Adrenal gland (tissue), 12 donors: ENCODE measurements around the gene MAGED2. TPM values are rescaled to one million over a fixed set of nuclear protein-coding genes. Genes with fewer than 3 reads are reported as not detected.
"Not testable (repeated sequence)": the region's sequence is repeated elsewhere in the genome, so short reads cannot be mapped to it uniquely, and the experiment has no call there.

Experiments used
- DNase-seq, 7 donors: peaks; one replicate each; pipeline ENCODE4 v3.0.0-alpha.2; 2019 to 2020
- H3K27ac ChIP-seq, 5 donors: fragments of 200-600 bp; sonication (generic) in 4 of 5; 1 replicate in 3 of 5; 2 replicates in 2 of 5; pipeline versions ENCODE4 v1.5.1 to v1.8.0; 2016 to 2020; ENCODE audit warnings: mild to moderate bottlenecking in 1 of 5
- H3K27me3 ChIP-seq: fragments of 200-600 bp; 2 replicates; pipeline ENCODE4 v1.8.0; 2021
- H3K36me3 ChIP-seq, 2 donors: fragments of 200-600 bp; replicated peaks in 1 of 2; 1 replicate in 1 of 2; 2 replicates in 1 of 2; pipeline versions ENCODE4 v1.5.1 to v1.8.0; 2018 to 2022
- H3K4me1 ChIP-seq, 2 donors: fragments of 200-600 bp; replicated peaks in 1 of 2; 1 replicate in 1 of 2; 2 replicates in 1 of 2; pipeline versions ENCODE4 v1.5.1 to v1.8.0; 2018 to 2021
- H3K4me3 ChIP-seq, 4 donors: fragments of 200-600 bp; sonication (generic) in 3 of 4; one replicate each; pipeline ENCODE4 v1.5.1; 2016 to 2018
- H3K9me3 ChIP-seq, 3 donors: fragments of 200-600 bp; sonication (generic) in 1 of 3; replicated peaks in 1 of 3; 1 replicate in 2 of 3; 2 replicates in 1 of 3; pipeline versions ENCODE4 v1.5.1 to v1.8.0; 2016 to 2021
- POLR2A ChIP-seq, 2 donors: fragments of 450-650 bp; IDR thresholded peaks; one replicate each; pipeline ENCODE4 v1.6.1; 2017; ENCODE audit warnings: antibody characterized with exemption in 2 of 2, mild to moderate bottlenecking in 2 of 2, moderate library complexity in 1 of 2
- WGBS, 4 donors: extraction: QIAGEN DNeasy Blood & Tissue Kit in 2 of 4; methylation state at CpG; one replicate each; pipeline versions ENCODE4 v1.1.5 to v1.1.7; 2013 to 2017; 5-methylcytosine and 5-hydroxymethylcytosine counted together
- intact Hi-C, 2 donors: fragments of 100-400 bp; cut with DNase I; formaldehyde crosslinking; loops; one replicate each; pipeline versions ENCODE4 v1.14.1 to v1.15.0; 2022 to 2023
- polyA plus RNA-seq, 3 donors: library from polyadenylated mRNA; stranded (reverse); fragments of 200-250 nt in 2 of 3; fragments of 350-450 nt in 1 of 3; fragmentation: Illumina TruSeq in 1 of 3; extraction: RNeasy Lipid Tissue Mini Kit (QIAGEN cat#74804) in 1 of 3; gene quantifications; one replicate each; pipeline ENCODE4 v1.2.3, GENCODE V29; 2013 to 2014
- total RNA-seq, 9 donors: library from RNA; depleted of rRNA in 4 of 9; stranded (reverse); fragments of >200 nt in 4 of 9; fragments of 120-200 nt in 1 of 9; fragmentation: NEBNext Ultra II Directional in 1 of 9; extraction: Animal tissue kit (Norgen Biotek cat#: 25700) in 1 of 9; gene quantifications; one replicate each; pipeline versions ENCODE4 v1.1.0 to v1.2.4, GENCODE V29; 2013 to 2023
- TF ChIP-seq, protein P1 (sequence below), 6 experiments: fragments of 450-650 bp in 4 of 6; fragments of 200-600 bp in 2 of 6; sonication (generic) in 1 of 6; IDR thresholded peaks; 1 replicate in 5 of 6; 2 replicates in 1 of 6; pipeline versions ENCODE4 v1.5.1 to v1.8.0; 2016 to 2021; ENCODE audit warnings: antibody characterized with exemption in 6 of 6, mild to moderate bottlenecking in 2 of 6, moderate library complexity in 1 of 6
- donor health status: healthy with polysubstance abuse.
- donor health status: Bipolar disorder and iron deficiency.
- donor health status: DM: yes; HTN: yes; CAD: no.
- donor health status: DM: no; HTN: no; CAD: no.
- donor health status: DM: no; HTN: no; CAD: no.
- donor health status: DM: yes; HTN: yes; CAD: no.

MAGED2 gene
- total and polyA plus RNA-seq, 12 donors: 121 to 539 (median 197) TPM

DNA sequence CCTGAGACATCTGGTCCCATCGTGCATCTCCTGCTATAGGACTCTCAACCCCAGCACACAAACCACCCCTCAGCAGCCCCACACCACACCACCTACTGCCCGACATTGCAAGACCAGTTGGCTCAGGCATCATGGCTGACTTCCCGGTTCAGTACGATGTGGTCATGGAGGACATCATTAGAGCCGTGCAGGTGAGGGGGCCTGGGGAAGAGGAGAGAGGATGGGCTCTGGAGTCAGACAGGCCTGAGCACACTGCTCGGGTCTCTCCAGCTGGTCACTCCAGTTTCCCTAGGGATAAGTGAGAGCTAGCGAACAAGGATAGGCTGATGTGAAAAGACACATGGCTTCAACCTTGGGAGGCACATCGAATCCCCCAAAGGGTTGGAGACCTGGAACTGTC is 17.2 kb downstream of the MAGED2 start:
- Histone ChIP-seq H3K4me1 (no peaks in the 10 kb centered on the region), H3K27me3 (no peaks in the 10 kb centered on the region), H3K27ac (no peak overlapping the region), H3K9me3 (no peaks in the 10 kb centered on the region), H3K4me3 (no peak overlapping the region), H3K36me3 (no peaks in the 10 kb centered on the region)
- intact Hi-C loops: no loop called here
- 85 to 100% (median 92%) methylated on average over 3 to 8 of the region's 8 CpGs for WGBS, 4 donors
- TF ChIP-seq POLR2A (IDR thresholded peaks at IDR 0.05): no peak
- TF ChIP-seq, protein P1, sequence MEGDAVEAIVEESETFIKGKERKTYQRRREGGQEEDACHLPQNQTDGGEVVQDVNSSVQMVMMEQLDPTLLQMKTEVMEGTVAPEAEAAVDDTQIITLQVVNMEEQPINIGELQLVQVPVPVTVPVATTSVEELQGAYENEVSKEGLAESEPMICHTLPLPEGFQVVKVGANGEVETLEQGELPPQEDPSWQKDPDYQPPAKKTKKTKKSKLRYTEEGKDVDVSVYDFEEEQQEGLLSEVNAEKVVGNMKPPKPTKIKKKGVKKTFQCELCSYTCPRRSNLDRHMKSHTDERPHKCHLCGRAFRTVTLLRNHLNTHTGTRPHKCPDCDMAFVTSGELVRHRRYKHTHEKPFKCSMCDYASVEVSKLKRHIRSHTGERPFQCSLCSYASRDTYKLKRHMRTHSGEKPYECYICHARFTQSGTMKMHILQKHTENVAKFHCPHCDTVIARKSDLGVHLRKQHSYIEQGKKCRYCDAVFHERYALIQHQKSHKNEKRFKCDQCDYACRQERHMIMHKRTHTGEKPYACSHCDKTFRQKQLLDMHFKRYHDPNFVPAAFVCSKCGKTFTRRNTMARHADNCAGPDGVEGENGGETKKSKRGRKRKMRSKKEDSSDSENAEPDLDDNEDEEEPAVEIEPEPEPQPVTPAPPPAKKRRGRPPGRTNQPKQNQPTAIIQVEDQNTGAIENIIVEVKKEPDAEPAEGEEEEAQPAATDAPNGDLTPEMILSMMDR (IDR thresholded peaks at IDR 0.05): no peak
- no peak for DNase-seq

DNA sequence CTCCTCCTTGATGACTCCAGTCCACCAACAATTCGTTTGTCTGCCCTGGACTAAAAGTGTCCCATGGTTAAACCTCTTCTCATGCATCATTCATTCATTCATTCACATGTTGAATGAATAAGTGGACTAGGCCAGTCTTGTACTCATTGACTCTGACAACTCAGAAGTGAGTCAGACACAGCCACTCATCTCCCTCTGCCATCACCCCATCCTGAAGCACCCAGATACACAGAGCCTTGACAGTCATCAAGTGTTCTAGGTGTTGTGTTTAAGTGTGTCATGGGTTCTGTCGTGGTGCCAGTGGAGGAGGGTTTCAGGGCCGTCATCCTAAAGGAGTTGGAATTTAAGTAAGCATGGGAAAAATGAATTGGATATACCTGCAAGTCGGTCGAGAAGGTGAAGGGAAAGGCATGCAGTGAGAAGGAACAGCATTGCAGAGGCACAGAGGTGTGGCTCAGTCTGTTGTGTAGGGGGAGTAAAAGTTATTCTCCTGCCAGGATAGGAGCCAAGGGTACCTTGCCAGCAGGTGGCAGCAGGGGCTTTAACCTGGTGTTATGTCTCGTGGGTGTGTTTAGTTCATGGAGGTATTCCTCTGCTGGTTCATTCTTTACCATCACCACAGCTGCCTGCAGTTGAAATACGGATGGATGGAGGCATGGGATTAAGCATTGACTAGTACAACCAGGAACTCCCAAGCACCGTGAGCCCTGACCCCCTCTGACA is 18.3 kb downstream of the MAGED2 start:
- Histone ChIP-seq H3K36me3 (no peaks in the 10 kb centered on the region), H3K27ac (no peak overlapping the region), H3K27me3 (no peaks in the 10 kb centered on the region), H3K4me1 (no peaks in the 10 kb centered on the region), H3K4me3 (no peak overlapping the region), H3K9me3 (no peaks in the 10 kb centered on the region)
- WGBS, 4 donors: 62 to 75% (median 71%) methylated on average over 7 to 8 of the region's 8 CpGs
- intact Hi-C loops: no loop called here
- DNase-seq: no peak
- no peak for TF ChIP-seq POLR2A (IDR thresholded peaks at IDR 0.05)
- TF ChIP-seq, protein P1 (IDR thresholded peaks at IDR 0.05): no peak

DNA sequence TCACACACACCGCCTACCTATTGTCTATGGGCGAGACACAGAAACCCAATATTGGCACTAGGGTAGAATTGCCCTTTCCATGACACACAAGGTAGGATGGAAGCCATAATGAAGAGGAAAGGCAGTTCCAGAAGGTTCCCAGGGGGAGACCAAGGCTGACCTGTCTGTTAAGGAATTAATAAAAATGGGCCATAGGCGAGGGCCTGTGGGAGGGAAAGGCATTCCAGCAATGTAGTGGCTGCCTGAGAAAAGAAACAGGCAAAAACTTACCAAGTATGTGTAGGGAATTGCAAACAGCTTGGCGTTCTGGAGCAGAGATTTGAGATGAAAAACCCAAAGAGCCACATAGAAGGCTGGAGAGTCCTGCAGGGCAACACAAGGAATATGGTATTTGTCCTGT is 19.1 kb downstream of the MAGED2 start:
- Histone ChIP-seq H3K4me3 (no peak overlapping the region), H3K27me3 (no peaks in the 10 kb centered on the region), H3K9me3 (no peaks in the 10 kb centered on the region), H3K4me1 (no peaks in the 10 kb centered on the region), H3K36me3 (no peaks in the 10 kb centered on the region), H3K27ac (no peak overlapping the region)
- no peak for DNase-seq
- intact Hi-C loops: no loop called here
- 59 to 88% (median 68%) methylated on average over 3 to 4 of the region's 4 CpGs for WGBS, 4 donors
- TF ChIP-seq, protein P1 (IDR thresholded peaks at IDR 0.05): no peak
- TF ChIP-seq POLR2A (IDR thresholded peaks at IDR 0.05): no peak

DNA sequence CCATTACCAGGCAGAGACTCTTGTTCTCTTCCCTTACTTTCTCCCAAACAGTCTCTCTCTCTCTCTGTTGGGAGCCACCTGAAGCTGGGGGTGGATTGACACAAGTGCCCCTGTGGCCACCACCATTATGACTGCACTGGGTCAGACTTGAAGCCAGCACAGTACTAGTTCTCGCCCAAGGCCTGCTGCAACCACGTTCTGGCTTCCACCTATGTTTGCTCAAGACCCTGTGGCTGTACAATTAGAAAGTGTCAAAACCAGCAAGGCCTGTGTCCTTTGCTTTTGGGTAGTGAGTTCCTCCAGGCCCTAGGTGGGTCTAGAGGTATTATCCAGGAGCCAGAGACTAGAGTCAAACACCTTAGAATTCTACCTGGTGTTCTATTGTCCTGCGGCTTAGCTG is 31.0 kb downstream of the MAGED2 start:
- DNase-seq: no peak

DNA sequence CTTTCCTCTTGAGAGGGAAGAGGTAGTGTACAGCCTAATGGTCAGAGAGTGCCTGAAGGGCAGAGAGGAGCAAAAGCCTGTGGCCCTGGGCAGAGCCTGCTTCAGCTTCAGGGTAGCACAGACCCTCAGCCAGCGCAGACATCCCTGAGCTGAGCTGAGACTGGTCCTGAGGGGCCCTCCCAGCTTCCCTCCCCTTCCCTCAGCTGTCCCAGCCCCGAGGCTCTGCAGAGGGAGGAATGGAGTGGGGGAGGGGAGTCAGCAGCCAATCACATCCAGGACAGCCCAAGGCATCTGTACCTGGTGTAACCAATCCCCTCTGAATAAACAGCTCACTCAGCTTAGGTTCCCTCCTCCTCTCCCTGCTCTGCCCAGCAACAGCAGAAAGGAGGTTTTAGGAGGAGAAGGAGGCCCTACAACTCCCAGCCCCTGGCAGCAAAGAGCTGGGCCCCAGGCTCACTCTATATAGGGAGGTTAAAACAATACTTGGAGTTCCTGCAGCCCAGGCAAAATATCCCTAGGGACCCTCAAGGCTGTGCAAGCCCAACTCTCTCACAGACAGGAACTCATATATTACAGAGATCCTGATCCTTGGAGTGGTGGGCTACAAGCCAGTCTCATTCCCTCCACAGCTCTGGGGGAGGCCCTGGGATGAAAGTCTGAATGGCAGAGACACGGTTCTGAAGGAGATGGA is 33.8 kb downstream of the MAGED2 start:
- H3K4me1 ChIP-seq, H3K36me3 ChIP-seq, intact Hi-C loops, H3K27ac ChIP-seq, H3K9me3 ChIP-seq, H3K4me3 ChIP-seq, DNase-seq: not testable (repeated sequence)
- H3K27me3 ChIP-seq: peaks cover 24% of the 10 kb centered on the region
- 41 to 71% (median 58%) methylated on average over 1 to 3 of the region's 3 CpGs for WGBS, 4 donors

More for the DNA sequence above, 31.0 kb downstream of the MAGED2 start:
- H3K27ac ChIP-seq: no peak overlapping the region
- peaks cover 24% of the 10 kb centered on the region for H3K27me3 ChIP-seq
- H3K9me3 ChIP-seq: no peaks in the 10 kb centered on the region
- WGBS, 4 donors: 71 to 89% (median 76%) methylated on average over 2 to 3 of the region's 3 CpGs
- no peaks in the 10 kb centered on the region for H3K36me3 ChIP-seq
- H3K4me1 ChIP-seq: no peaks in the 10 kb centered on the region
- TF ChIP-seq POLR2A (IDR thresholded peaks at IDR 0.05): no peak
- H3K4me3 ChIP-seq: no peak overlapping the region
- intact Hi-C loops: no loop called here
